ENCODE results near the gene SPDYC. TPM values are rescaled to one million over a fixed set of nuclear protein-coding genes. Genes with fewer than 3 reads are reported as not detected.
A peak's percentile ranks its signal among the peaks of the same experiment; 100 is the strongest.

Gene SPDYC
- total and polyA plus RNA-seq, 3 donors from 2014 or later: 0.80 to 1.2 (median 1.2) TPM

DNA sequence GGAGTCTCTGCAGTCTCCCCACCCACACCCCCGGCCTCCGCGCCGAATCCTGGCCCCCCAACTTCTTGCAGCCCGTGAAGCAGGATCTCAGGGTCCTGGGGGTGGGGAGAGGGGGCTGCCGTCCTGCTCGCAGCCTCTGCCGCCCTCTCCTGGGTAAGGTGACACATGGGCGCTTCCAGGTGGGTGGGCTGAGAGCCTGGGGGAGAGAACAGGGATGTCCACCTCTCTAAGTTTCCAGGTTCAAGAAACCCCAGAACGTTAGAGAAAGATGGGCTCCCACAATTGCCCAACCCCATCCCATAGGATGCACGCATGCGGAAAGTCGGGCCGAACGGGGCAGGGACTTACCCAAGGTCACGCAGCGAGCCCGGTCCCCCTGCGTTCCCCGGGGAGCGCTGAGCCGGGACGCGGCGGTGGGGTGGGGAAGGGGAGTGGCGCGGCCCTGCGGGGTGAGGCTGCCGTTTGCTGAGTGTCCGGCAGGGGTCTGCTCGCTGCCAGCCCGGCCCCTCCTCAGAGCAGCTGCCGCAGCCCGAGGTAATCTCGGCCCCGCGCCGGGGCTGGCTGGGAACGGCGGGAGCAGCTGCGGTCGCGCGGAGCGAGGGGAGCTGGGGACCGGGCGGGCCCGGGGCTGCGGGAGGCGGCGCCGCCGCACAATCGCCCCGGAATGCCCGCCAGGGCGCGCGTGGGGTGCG lies 11.0 kb downstream of the SPDYC start:
- TF ChIP-seq, protein P1, sequence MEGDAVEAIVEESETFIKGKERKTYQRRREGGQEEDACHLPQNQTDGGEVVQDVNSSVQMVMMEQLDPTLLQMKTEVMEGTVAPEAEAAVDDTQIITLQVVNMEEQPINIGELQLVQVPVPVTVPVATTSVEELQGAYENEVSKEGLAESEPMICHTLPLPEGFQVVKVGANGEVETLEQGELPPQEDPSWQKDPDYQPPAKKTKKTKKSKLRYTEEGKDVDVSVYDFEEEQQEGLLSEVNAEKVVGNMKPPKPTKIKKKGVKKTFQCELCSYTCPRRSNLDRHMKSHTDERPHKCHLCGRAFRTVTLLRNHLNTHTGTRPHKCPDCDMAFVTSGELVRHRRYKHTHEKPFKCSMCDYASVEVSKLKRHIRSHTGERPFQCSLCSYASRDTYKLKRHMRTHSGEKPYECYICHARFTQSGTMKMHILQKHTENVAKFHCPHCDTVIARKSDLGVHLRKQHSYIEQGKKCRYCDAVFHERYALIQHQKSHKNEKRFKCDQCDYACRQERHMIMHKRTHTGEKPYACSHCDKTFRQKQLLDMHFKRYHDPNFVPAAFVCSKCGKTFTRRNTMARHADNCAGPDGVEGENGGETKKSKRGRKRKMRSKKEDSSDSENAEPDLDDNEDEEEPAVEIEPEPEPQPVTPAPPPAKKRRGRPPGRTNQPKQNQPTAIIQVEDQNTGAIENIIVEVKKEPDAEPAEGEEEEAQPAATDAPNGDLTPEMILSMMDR (IDR thresholded peaks at IDR 0.05): peak; percentile 14 to 30 (median 22)
- TF ChIP-seq POLR2A (IDR thresholded peaks at IDR 0.05): no peak
- DNase-seq: peak; percentile 44
- Histone ChIP-seq H3K4me1 (peaks cover 16% of the 10 kb centered on the region), H3K36me3 (ENCODE audit: low read depth, missing control alignments) (no peaks in the 10 kb centered on the region), H3K27ac (peak overlapping the region; percentile 76 to 85), H3K9me3 (no peaks in the 10 kb centered on the region), H3K27me3 (no peaks in the 10 kb centered on the region), H3K4me3 (peak overlapping the region; percentile 64 to 79)
- intact Hi-C loops (cut with DNase I; ENCODE audit: low total_unique reads): no loop called here
- WGBS, 2 donors: 0 to 2% methylated on average over 2 to 60 of the region's 60 CpGs

DNA sequence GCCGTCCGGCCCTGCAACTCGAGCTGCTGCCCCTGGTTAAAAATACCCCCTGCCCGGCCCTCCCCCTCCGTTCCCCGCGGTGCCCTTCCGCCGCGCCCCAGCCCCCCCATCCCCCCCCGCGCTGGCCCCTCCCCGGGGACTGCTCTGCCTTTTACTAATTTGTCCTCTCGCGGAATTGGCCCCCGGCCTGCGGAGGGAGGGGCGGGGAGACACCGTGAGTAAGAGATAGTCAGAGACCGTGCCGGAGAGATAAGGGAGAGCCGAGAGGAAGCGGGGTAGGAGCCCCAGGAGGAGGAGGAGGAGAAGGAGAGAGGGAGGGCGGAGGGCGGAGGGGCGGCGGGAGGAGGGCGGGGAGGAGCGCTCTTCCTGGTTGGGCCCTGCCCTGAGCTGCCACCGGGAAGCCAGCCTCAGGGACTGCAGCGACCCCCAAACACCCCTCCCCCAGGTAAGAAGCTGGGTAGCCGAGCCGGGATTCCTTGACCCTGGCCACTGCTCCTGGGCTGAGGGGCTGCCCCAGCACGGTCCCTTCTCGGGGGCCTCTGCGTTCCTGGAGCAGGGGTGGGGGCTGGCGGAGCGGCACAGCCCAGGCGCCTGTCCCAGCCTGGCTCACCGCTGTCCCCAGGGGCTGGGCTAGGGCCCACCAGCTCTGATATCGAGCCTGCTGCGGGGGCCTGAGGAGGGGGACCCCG lies 11.7 kb downstream of the SPDYC start, which contains the start of gene CAPN1:
Gene CAPN1 (plus strand): TSS at position 360 of the 689 bp plus-strand sequence. CDS start 774 bp downstream, outside the sequence.
- Histone ChIP-seq H3K36me3 (ENCODE audit: low read depth, missing control alignments) (no peaks in the 10 kb centered on the region), H3K4me1 (peaks cover 16% of the 10 kb centered on the region), H3K27me3 (no peaks in the 10 kb centered on the region), H3K9me3 (no peaks in the 10 kb centered on the region), H3K4me3 (peak within 1 kb of the TSS; percentile 64 to 79), H3K27ac (peak within 1 kb of the TSS; percentile 76 to 85)
- no peak for TF ChIP-seq POLR2A (IDR thresholded peaks at IDR 0.05)
- TF ChIP-seq, protein P1 (IDR thresholded peaks at IDR 0.05): no peak
- intact Hi-C loops (cut with DNase I; ENCODE audit: low total_unique reads): no loop called here
- peak; percentile 69 for DNase-seq
- WGBS, 2 donors: 0% methylated on average over 9 to 42 of the region's 43 CpGs

DNA sequence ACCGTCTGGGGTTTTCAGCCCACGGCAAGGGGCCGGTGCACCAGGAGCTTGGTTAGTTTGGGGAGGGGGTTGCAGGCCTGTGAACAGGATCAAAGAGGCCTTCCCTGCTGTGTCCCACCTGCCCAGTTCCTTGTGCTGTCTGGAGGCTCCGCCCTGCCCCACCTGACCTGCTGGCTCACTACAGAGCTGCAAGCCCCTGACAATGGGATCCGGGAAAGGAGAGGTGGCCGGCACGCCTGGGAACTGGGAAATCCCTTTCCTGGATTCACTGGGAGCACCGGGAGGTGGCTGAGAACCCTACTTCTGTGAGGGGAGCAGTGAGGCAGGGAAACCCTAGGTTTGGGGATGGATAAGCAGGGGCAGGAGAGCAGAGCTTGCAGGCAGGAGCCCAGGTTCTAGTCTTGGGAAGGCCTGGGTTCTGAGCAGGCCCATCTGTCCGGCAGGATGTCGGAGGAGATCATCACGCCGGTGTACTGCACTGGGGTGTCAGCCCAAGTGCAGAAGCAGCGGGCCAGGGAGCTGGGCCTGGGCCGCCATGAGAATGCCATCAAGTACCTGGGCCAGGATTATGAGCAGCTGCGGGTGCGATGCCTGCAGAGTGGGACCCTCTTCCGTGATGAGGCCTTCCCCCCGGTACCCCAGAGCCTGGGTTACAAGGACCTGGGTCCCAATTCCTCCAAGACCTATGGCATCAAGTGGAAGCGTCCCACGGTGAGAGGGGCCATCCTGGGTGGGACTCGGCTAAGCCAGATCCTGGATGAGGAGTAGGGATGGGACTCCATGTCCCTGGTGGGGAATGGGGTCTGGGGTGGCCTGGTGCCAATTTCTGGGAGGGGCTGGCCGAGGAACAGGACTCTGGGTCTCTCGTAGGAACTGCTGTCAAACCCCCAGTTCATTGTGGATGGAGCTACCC lies 12.5 kb downstream of the SPDYC start:
- Histone ChIP-seq H3K4me3 (peak overlapping the region; percentile 64 to 79), H3K36me3 (ENCODE audit: low read depth, missing control alignments) (no peaks in the 10 kb centered on the region), H3K27me3 (no peaks in the 10 kb centered on the region), H3K4me1 (peaks cover 16% of the 10 kb centered on the region), H3K9me3 (no peaks in the 10 kb centered on the region), H3K27ac (peak overlapping the region; percentile 76 to 85)
- TF ChIP-seq, protein P1 (IDR thresholded peaks at IDR 0.05): no peak
- TF ChIP-seq POLR2A (IDR thresholded peaks at IDR 0.05): no peak
- 0 to 40% methylated on average over 5 to 23 of the region's 23 CpGs for WGBS, 2 donors
- intact Hi-C loops (cut with DNase I; ENCODE audit: low total_unique reads): no loop called here
- no peak for DNase-seq

DNA sequence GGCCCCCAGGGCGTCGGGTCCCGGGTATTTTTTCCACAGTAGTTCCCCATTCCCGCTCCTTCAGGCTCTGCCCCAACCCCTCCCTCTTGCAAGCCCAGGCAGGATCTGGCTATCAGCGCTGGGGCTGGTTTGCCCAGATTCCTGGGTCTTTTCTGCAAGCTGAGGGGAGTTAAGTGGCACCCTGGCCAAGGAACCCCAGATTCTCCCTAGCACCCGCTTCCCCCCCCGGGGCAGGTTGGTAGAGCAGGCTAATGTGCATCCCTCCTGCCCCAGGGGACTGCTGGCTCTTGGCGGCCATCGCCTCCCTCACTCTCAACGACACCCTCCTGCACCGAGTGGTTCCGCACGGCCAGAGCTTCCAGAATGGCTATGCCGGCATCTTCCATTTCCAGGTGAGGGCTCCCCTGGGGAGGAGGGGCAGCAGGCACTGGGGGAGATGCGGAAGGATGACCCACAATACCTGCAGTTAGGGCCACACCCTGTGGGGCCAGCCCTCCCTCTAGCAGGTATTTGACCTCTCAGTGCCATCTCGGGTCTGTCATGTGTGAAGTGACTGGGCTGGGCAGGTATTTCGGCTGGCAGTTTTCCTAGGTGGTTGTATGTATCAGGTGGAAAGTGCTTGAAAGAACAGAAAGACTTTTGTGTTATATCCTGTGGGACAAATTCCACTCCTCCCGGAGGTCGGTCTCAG lies 13.3 kb downstream of the SPDYC start:
- no peak overlapping the region for H3K4me3 ChIP-seq
- DNase-seq: no peak
- H3K36me3 ChIP-seq (ENCODE audit: low read depth, missing control alignments): no peaks in the 10 kb centered on the region
- 70 to 77% methylated on average over 9 to 19 of the region's 19 CpGs for WGBS, 2 donors
- intact Hi-C loops (cut with DNase I; ENCODE audit: low total_unique reads): no loop called here
- H3K27ac ChIP-seq: no peak overlapping the region
- H3K9me3 ChIP-seq: no peaks in the 10 kb centered on the region
- peaks cover 16% of the 10 kb centered on the region for H3K4me1 ChIP-seq
- TF ChIP-seq, protein P1 (IDR thresholded peaks at IDR 0.05): no peak
- no peak for TF ChIP-seq POLR2A (IDR thresholded peaks at IDR 0.05)
- H3K27me3 ChIP-seq: no peaks in the 10 kb centered on the region

All from testis (tissue), 3 donors.